Melanocyte of skin (primary cell): ENCODE data around the gene CYP2B6. TPM values are rescaled to one million over a fixed set of nuclear protein-coding genes. Genes with fewer than 3 reads are reported as not detected.

Experiments
- total RNA-seq, 2 donors: library from RNA; depleted of rRNA; stranded (reverse); fragments of >200 nt; gene quantifications; 2 replicates each; pipeline ENCODE4 v1.2.3, GENCODE V29; 2012

Gene CYP2B6
- not detected for total RNA-seq

DNA sequence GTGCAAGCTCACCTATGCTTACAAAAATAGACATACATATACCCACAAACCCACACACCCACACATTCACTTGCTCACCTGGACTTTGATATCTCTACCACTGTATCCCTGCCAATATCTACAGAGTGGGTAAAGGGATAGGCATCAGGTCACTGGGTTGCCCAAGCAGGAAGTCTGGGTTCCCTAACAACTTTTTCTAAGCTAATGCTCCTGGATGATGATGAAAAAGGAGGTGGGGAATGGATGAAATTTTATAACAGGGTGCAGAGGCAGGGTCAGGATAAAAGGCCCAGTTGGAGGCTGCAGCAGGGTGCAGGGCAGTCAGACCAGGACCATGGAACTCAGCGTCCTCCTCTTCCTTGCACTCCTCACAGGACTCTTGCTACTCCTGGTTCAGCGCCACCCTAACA lies at the start of gene CYP2B6:
Gene CYP2B6, plus strand, starts transcription at position 311 of the 410 bp plus-strand sequence. Its CDS starts 24 bp downstream, at position 335.

Other genes with a start within 250 kb of the CYP2B6 start
- gene ACTMAP, start 240.8 kb upstream of the CYP2B6 start, total RNA-seq: 1 to 10 TPM; 1.0 to 1.7 TPM
- 10 to 100 TPM; 23.1 to 51.3 TPM for gene SNRPA, start 240.1 kb upstream of the CYP2B6 start, total RNA-seq
- gene MIA, start 215.8 kb upstream of the CYP2B6 start, total RNA-seq: 10 to 100 TPM in 1 of 2 donors, 1 to 10 TPM in 1; 7.3 to 15.5 TPM
- gene RAB4B, start 213.0 kb upstream of the CYP2B6 start, total RNA-seq: 10 to 100 TPM; 15.5 to 24.3 TPM
- 10 to 100 TPM; 80.2 to 85.9 TPM for gene EGLN2, start 192.1 kb upstream of the CYP2B6 start, total RNA-seq
- gene CYP2A6, start 140.8 kb upstream of the CYP2B6 start, total RNA-seq: not detected
- not detected for gene CYP2A7, start 109.1 kb upstream of the CYP2B6 start, total RNA-seq
- gene CYP2A13, start 97.2 kb downstream of the CYP2B6 start, total RNA-seq: not detected
- gene CYP2F1, start 123.2 kb downstream of the CYP2B6 start, total RNA-seq: not detected
- gene CYP2S1, start 201.9 kb downstream of the CYP2B6 start, total RNA-seq: under 1 TPM in 1 of 2 donors, not detected in 1; 1.00 TPM
- gene AXL, start 227.9 kb downstream of the CYP2B6 start, total RNA-seq: 10 to 100 TPM; 12.7 to 28.6 TPM